GM23338 (cell line): ENCODE measurements around the gene ITGB2. TPM values are rescaled to one million over a fixed set of nuclear protein-coding genes. Genes with fewer than 3 reads are reported as not detected.

ENCODE experiments used
- ATAC-seq: fragments of 200-7000 bp; cut with Tn5 transposase; 3 replicates; pipeline ENCODE4 v1.9.1; 2020
- DNase-seq: peaks from one replicate; pipeline ENCODE4 v3.0.0-alpha.2; 2015; ENCODE audit warnings: low spot score
- H2AFZ ChIP-seq: fragments of 200-600 bp; sonication (generic); 2 replicates; pipeline ENCODE4 v1.8.0; 2016; ENCODE audit warnings: antibody characterized with exemption, mild to moderate bottlenecking, moderate library complexity
- H3F3A ChIP-seq: fragments of 200-600 bp; sonication (generic); replicated peaks from 2 replicates; pipeline ENCODE4 v1.8.0; 2017; ENCODE audit warnings: antibody characterized with exemption, mixed run types, low read depth
- H3K27ac ChIP-seq: fragments of 200-600 bp; sonication (generic); 2 replicates; pipeline ENCODE4 v1.6.1; 2016; ENCODE audit warnings: low read depth
- H3K27me3 ChIP-seq: fragments of 200-600 bp; sonication (generic); 2 replicates; pipeline ENCODE4 v1.8.0; 2016; ENCODE audit warnings: mild to moderate bottlenecking, mixed run types, moderate library complexity; ENCODE audit not compliant: insufficient read depth
- H3K36me3 ChIP-seq: fragments of 200-600 bp; sonication (generic); 2 replicates; pipeline ENCODE4 v1.8.0; 2016; ENCODE audit warnings: mild to moderate bottlenecking; ENCODE audit not compliant: insufficient read depth
- H3K4me1 ChIP-seq: fragments of 200-600 bp; sonication (generic); 2 replicates; pipeline ENCODE4 v1.8.0; 2016; ENCODE audit warnings: mild to moderate bottlenecking, moderate library complexity; ENCODE audit not compliant: insufficient read depth
- H3K4me2 ChIP-seq: fragments of 200-600 bp; sonication (generic); 2 replicates; pipeline ENCODE4 v1.7.1; 2017; ENCODE audit warnings: mixed run types
- H3K4me3 ChIP-seq: fragments of 200-600 bp; sonication (generic); 2 replicates; pipeline ENCODE4 v1.6.1; 2016; ENCODE audit warnings: mixed run types
- H3K79me2 ChIP-seq: fragments of 200-600 bp; sonication (generic); replicated peaks from 2 replicates; pipeline ENCODE4 v1.8.0; 2017; ENCODE audit warnings: mild to moderate bottlenecking; ENCODE audit not compliant: insufficient read depth
- H3K9me2 ChIP-seq: fragments of 200-600 bp; sonication (generic); 2 replicates; pipeline ENCODE4 v1.8.0; 2017; ENCODE audit not compliant: insufficient read depth
- H4K20me1 ChIP-seq: fragments of 200-600 bp; sonication (generic); replicated peaks from 2 replicates; pipeline ENCODE4 v1.8.0; 2017; ENCODE audit warnings: mild to moderate bottlenecking; ENCODE audit not compliant: insufficient read depth
- H3K27ac Mint-ChIP-seq: 2 replicates; pipeline ENCODE4 v1.8.0; 2020; ENCODE audit warnings: inconsistent platforms, mild to moderate bottlenecking, moderate library complexity, mixed read lengths
- H3K27me3 Mint-ChIP-seq: 3 replicates; pipeline ENCODE4 v1.8.0; 2022; ENCODE audit warnings: low read depth, mild to moderate bottlenecking, moderate library complexity, mixed read lengths, inconsistent platforms; ENCODE audit not compliant: insufficient read depth, poor library complexity
- H3K36me3 Mint-ChIP-seq: 3 replicates; pipeline ENCODE4 v1.8.0; 2021; ENCODE audit warnings: low read depth, mild to moderate bottlenecking, inconsistent platforms, moderate library complexity, mixed read lengths
- H3K4me1 Mint-ChIP-seq: 3 replicates; pipeline ENCODE4 v1.8.0; 2020; ENCODE audit warnings: mild to moderate bottlenecking, inconsistent platforms, mixed read lengths
- H3K4me3 Mint-ChIP-seq: 3 replicates; pipeline ENCODE4 v1.8.0; 2021; ENCODE audit warnings: moderate library complexity, mild to moderate bottlenecking, inconsistent platforms, mixed read lengths
- H3K9me3 Mint-ChIP-seq: 3 replicates; pipeline ENCODE4 v1.8.0; 2020; ENCODE audit warnings: moderate library complexity, mild to moderate bottlenecking, inconsistent platforms, mixed read lengths
- CREB1 ChIP-seq: fragments of 250-450 bp; sonication (Bioruptor Pico); IDR thresholded peaks from 2 replicates; pipeline ENCODE4 v1.5.0; 2020; ENCODE audit warnings: low read depth, mild to moderate bottlenecking, moderate library complexity
- CTCF ChIP-seq, 2 experiments: fragments of 200-600 bp in 1 of 2; sonication (generic) in 1 of 2; conservative IDR thresholded peaks; 2 replicates each; pipeline versions ENCODE4 v1.5.1 to v1.6.1; 2016 to 2017; ENCODE audit warnings: antibody characterized with exemption in 2 of 2, low read depth in 2 of 2, mild to moderate bottlenecking in 2 of 2, moderate library complexity in 1 of 2
- ETS1 ChIP-seq: IDR thresholded peaks from 2 replicates; pipeline ENCODE4 v1.6.1; 2016; ENCODE audit warnings: antibody characterized with exemption
- EZH2 ChIP-seq: fragments of 200-600 bp; sonication (generic); IDR thresholded peaks from one replicate; pipeline ENCODE4 v1.8.0; 2017; ENCODE audit warnings: antibody characterized with exemption, mild to moderate bottlenecking, low read depth; ENCODE audit not compliant: unreplicated experiment
- EZH2phosphoT487 ChIP-seq: fragments of 200-600 bp; sonication (generic); IDR thresholded peaks from one replicate; pipeline ENCODE4 v1.8.1; 2018; ENCODE audit warnings: antibody characterized with exemption; ENCODE audit not compliant: unreplicated experiment
- JUNB ChIP-seq: IDR thresholded peaks from one replicate; pipeline ENCODE4 v1.6.1; 2016; ENCODE audit warnings: antibody characterized with exemption; ENCODE audit not compliant: unreplicated experiment
- NANOG ChIP-seq: IDR thresholded peaks from 2 replicates; pipeline ENCODE4 v1.6.1; 2016; ENCODE audit warnings: antibody characterized with exemption, borderline replicate concordance
- POLR2AphosphoS5 ChIP-seq: IDR thresholded peaks from 2 replicates; pipeline ENCODE4 v1.6.1; 2016; ENCODE audit warnings: antibody characterized with exemption, low read depth
- REST ChIP-seq: IDR thresholded peaks from one replicate; pipeline ENCODE4 v1.6.1; 2018; ENCODE audit warnings: antibody characterized with exemption; ENCODE audit not compliant: unreplicated experiment
- STAT1 ChIP-seq: IDR thresholded peaks from one replicate; pipeline ENCODE4 v1.6.1; 2016; ENCODE audit warnings: antibody characterized with exemption; ENCODE audit not compliant: unreplicated experiment
- ZNF114 ChIP-seq: fragments of 250-450 bp; sonication (Bioruptor Pico); IDR thresholded peaks from 2 replicates; pipeline ENCODE4 v1.5.0; 2020; ENCODE audit warnings: mild to moderate bottlenecking, moderate library complexity
- ZNF331 ChIP-seq: fragments of 250-450 bp; sonication (Bioruptor Pico); IDR thresholded peaks from 2 replicates; pipeline ENCODE4 v1.5.0; 2020; ENCODE audit warnings: low read depth, mild to moderate bottlenecking, moderate library complexity
- ZNF462 ChIP-seq: fragments of 250-450 bp; sonication (Bioruptor Pico); IDR thresholded peaks from 2 replicates; pipeline ENCODE4 v1.5.0; 2020; ENCODE audit warnings: mild to moderate bottlenecking, moderate library complexity
- polyA plus RNA-seq: library from polyadenylated mRNA; unstranded; fragments of >200 nt; fragmentation: Nextera tagmentation; extraction: Ambion mirVana; gene quantifications from 2 replicates; pipeline ENCODE4 v1.2.1, GENCODE V29; 2016
- total RNA-seq: library from RNA; depleted of rRNA; stranded (reverse); fragments of >200 nt; shearing (Covaris generic); gene quantifications from 2 replicates; pipeline ENCODE4 v1.2.3, GENCODE V29; 2014

The ITGB2 gene
- total and polyA plus RNA-seq, 2 experiments from 2014 or later, result 0.44 to 0.63 TPM

- H3K4me1 Mint-ChIP-seq, result peaks cover 11% of the 10 kb centered on the region
- H3K9me2 ChIP-seq, result no peaks in the 10 kb centered on the region
- no peak for ATAC-seq
- peaks cover 28% of the 10 kb centered on the region for H3K27me3 Mint-ChIP-seq
- no peaks in the 10 kb centered on the region for H3K27me3 ChIP-seq
- no peak overlapping the region for H3K27ac Mint-ChIP-seq
- no peaks in the 10 kb centered on the region; the same call in 1 of the 3 replicates for H3K9me3 Mint-ChIP-seq
- no peak overlapping the region for H3K27ac ChIP-seq
- H4K20me1 ChIP-seq, result no peaks in the 10 kb centered on the region
- no peak overlapping the region for H3K4me3 ChIP-seq
- H3K36me3 ChIP-seq, result no peaks in the 10 kb centered on the region
- H3K4me3 Mint-ChIP-seq, result no peak overlapping the region
- no peaks in the 10 kb centered on the region for H3K4me1 ChIP-seq
- no peak overlapping the region for H3K4me2 ChIP-seq
- H3K36me3 Mint-ChIP-seq, result no peaks in the 10 kb centered on the region; the same call in 2 of the 3 replicates
- no peak overlapping the region for H2AFZ ChIP-seq
- TF ChIP-seq CTCF (conservative IDR thresholded peaks at IDR 0.05; ENCODE audit: low read depth in 2 of 2), result no peak
- TF ChIP-seq STAT1, result no peak
- no peak for TF ChIP-seq NANOG
- no peak for TF ChIP-seq EZH2phosphoT487
- TF ChIP-seq POLR2AphosphoS5, result no peak
- no peak for TF ChIP-seq ZNF462 (CRISPR knock-in tag)
- TF ChIP-seq CREB1 (CRISPR knock-in tag), result no peak
- TF ChIP-seq ZNF114 (CRISPR knock-in tag), result no peak
- no peak for TF ChIP-seq JUNB
- TF ChIP-seq REST, result no peak
- TF ChIP-seq ZNF331 (CRISPR knock-in tag), result no peak
- no peak for TF ChIP-seq ETS1
- no peak for TF ChIP-seq EZH2
- H3F3A ChIP-seq, result peaks cover 9% of the 10 kb centered on the region
- no peaks in the 10 kb centered on the region for H3K79me2 ChIP-seq
- no peak for DNase-seq
Observed at GRCh38 chr21:44903689-44904088, 17.0 kb downstream of the ITGB2 start.
